ENCODE results near the gene MIA3. TPM values are rescaled to one million over a fixed set of nuclear protein-coding genes. Genes with fewer than 3 reads are reported as not detected.
A peak's percentile ranks its signal among the peaks of the same experiment; 100 is the strongest.

Gene MIA3
- total and polyA plus RNA-seq, 2 of the 4 experiments (the other 2 are of a cell fraction): 35.0 to 45.4 TPM

DNA sequence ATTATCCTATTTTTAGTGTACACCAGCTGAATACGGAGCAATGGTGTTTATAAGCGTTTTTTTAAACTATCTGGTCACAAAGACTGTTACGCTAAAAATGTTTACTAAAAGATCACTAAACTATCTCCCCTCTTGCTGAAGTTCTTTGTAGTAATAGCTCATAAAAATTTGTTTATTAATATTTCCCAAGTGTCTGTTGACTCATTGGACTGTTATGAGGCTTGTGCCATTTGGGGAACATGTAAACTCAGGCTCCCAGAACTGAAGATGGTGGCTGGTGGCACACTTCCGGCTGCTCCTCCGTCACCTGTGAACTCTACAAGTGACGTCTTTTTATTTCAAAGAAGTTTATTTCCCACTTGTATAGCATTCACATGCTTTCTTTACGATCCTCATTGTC is 48.1 kb downstream of the MIA3 start:
- H3K14ac ChIP-seq (replicated peaks; ENCODE audit: low read depth, low read length): no peak overlapping the region
- TF ChIP-seq, protein P1, sequence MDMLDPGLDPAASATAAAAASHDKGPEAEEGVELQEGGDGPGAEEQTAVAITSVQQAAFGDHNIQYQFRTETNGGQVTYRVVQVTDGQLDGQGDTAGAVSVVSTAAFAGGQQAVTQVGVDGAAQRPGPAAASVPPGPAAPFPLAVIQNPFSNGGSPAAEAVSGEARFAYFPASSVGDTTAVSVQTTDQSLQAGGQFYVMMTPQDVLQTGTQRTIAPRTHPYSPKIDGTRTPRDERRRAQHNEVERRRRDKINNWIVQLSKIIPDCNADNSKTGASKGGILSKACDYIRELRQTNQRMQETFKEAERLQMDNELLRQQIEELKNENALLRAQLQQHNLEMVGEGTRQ (IDR thresholded peaks at IDR 0.05; ENCODE audit: low read depth, low read length): no peak
- no peak for TF ChIP-seq CHD1 (IDR thresholded peaks at IDR 0.05; ENCODE audit: low read depth, low read length)
- peak; percentile 23; the same call in 1 of the 2 replicates for TF ChIP-seq CEBPB (IDR thresholded peaks at IDR 0.05; ENCODE audit: low read depth, low read length)
- TF ChIP-seq, protein P2, sequence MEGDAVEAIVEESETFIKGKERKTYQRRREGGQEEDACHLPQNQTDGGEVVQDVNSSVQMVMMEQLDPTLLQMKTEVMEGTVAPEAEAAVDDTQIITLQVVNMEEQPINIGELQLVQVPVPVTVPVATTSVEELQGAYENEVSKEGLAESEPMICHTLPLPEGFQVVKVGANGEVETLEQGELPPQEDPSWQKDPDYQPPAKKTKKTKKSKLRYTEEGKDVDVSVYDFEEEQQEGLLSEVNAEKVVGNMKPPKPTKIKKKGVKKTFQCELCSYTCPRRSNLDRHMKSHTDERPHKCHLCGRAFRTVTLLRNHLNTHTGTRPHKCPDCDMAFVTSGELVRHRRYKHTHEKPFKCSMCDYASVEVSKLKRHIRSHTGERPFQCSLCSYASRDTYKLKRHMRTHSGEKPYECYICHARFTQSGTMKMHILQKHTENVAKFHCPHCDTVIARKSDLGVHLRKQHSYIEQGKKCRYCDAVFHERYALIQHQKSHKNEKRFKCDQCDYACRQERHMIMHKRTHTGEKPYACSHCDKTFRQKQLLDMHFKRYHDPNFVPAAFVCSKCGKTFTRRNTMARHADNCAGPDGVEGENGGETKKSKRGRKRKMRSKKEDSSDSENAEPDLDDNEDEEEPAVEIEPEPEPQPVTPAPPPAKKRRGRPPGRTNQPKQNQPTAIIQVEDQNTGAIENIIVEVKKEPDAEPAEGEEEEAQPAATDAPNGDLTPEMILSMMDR (conservative IDR thresholded peaks at IDR 0.05; ENCODE audit: low read depth, low read length): no peak
- TF ChIP-seq, protein P3, sequence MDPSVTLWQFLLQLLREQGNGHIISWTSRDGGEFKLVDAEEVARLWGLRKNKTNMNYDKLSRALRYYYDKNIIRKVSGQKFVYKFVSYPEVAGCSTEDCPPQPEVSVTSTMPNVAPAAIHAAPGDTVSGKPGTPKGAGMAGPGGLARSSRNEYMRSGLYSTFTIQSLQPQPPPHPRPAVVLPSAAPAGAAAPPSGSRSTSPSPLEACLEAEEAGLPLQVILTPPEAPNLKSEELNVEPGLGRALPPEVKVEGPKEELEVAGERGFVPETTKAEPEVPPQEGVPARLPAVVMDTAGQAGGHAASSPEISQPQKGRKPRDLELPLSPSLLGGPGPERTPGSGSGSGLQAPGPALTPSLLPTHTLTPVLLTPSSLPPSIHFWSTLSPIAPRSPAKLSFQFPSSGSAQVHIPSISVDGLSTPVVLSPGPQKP (IDR thresholded peaks at IDR 0.05; ENCODE audit: borderline replicate concordance, low read depth, low read length): no peak
- H3K9me1 ChIP-seq (ENCODE audit: insufficient read depth, low read length): no peaks in the 10 kb centered on the region; the same call in none of the 2 replicates
- in situ Hi-C loops (cut with MboI; ENCODE audit: low sequenced_read_pairs) (no loop called here), intact Hi-C loops (cut with micrococcal nuclease) (no loop called here), dilution Hi-C loops (cut with HindIII; ENCODE audit: low sequenced_read_pairs, unreplicated experiment) (no loop called here)
- H4K5ac ChIP-seq (ENCODE audit: low read depth, low read length): no peak overlapping the region
- H3K4me2 ChIP-seq (ENCODE audit: low read depth, low read length): no peak overlapping the region
- H4K8ac ChIP-seq (ENCODE audit: low read depth in 2 of 2, low read length in 2 of 2): no peak overlapping the region
- peak; percentile 52 for DNase-seq
- BruUV-seq (replicated peaks): no TSS peak
- H2BK120ac ChIP-seq (ENCODE audit: low read depth, low read length): no peak overlapping the region
- WGBS, 2 experiments (ENCODE audit: extremely low coverage in 2 of 2, insufficient read length in 1 of 2): no CpG with 5 or more reads among the region's 7 CpGs
- no peak overlapping the region for H3K4ac ChIP-seq (ENCODE audit: low read depth, low read length)
- no peaks in the 10 kb centered on the region for H3K27me3 ChIP-seq (ENCODE audit: control insufficient read depth, insufficient read depth, low read length)
- H3K79me1 ChIP-seq (ENCODE audit: low read depth in 1 of 2, low read length in 2 of 2): peaks cover 11 to 12% of the 10 kb centered on the region in 2 experiments
- no peaks in the 10 kb centered on the region for H3K9me3 ChIP-seq (ENCODE audit: control insufficient read depth, insufficient read depth, low read length)
- H2BK5ac ChIP-seq (ENCODE audit: low read depth, low read length, poor library complexity, severe bottlenecking): no peak overlapping the region
- ChIA-PET CTCF (no interaction called here), POLR2A (ENCODE audit: unreplicated experiment) (no interaction called here)
- no peak overlapping the region for H4K91ac ChIP-seq (ENCODE audit: insufficient read depth, low read depth, low read length)
- H3K18ac ChIP-seq (ENCODE audit: low read depth, low read length): no peak overlapping the region
- no peak overlapping the region for H2AFZ ChIP-seq (replicated peaks; ENCODE audit: low read length, poor library complexity)
- peaks cover 37% of the 10 kb centered on the region for H3K36me3 ChIP-seq (ENCODE audit: control insufficient read depth, insufficient read depth, low read length)
- H2AK9ac ChIP-seq (replicated peaks; ENCODE audit: low read depth, low read length, poor library complexity): no peak overlapping the region
- no peak overlapping the region for H2AK5ac ChIP-seq (ENCODE audit: low read depth, low read length)
- no peak overlapping the region for H3K56ac ChIP-seq (ENCODE audit: extremely low read depth, insufficient read depth, low read length)
- H2BK15ac ChIP-seq (ENCODE audit: low read depth, low read length): no peak overlapping the region
- H2BK20ac ChIP-seq (ENCODE audit: low read depth, low read length): no peak overlapping the region
- H3K4me1 ChIP-seq (ENCODE audit: control insufficient read depth, insufficient read depth, low read length): peaks cover 10% of the 10 kb centered on the region
- no peak overlapping the region for H3K4me3 ChIP-seq (ENCODE audit: insufficient read depth, low read depth, low read length)
- no peak overlapping the region for H3K23ac ChIP-seq (ENCODE audit: low read depth, low read length)
- no peak overlapping the region for H3K27ac ChIP-seq (ENCODE audit: insufficient read depth, low read length)
- peak; percentile 59 for ATAC-seq (ENCODE audit: low read depth)
- H4K20me1 ChIP-seq (ENCODE audit: insufficient read depth, low read length): peaks cover 3% of the 10 kb centered on the region; the same call in 1 of the 2 replicates
- H3K9ac ChIP-seq (ENCODE audit: low read depth, low read length): no peak overlapping the region
